Left lobe of liver (tissue), 2 donors: Measurements from ENCODE around the gene STN1. TPM values are rescaled to one million over a fixed set of nuclear protein-coding genes. Genes with fewer than 3 reads are reported as not detected.
A peak's percentile ranks its signal among the peaks of the same experiment; 100 is the strongest.

ENCODE experiments used
- ATAC-seq: fragments of 200-7000 bp; cut with Tn5 transposase; one replicate; pipeline ENCODE4 v1.9.1; 2020; ENCODE audit warnings: mild to moderate bottlenecking, moderate library complexity
- DNase-seq: peaks from one replicate; pipeline ENCODE4 v3.0.0-alpha.2; 2020; ENCODE audit warnings: low spot score
- total RNA-seq: library from RNA; stranded (reverse); gene quantifications from one replicate; pipeline ENCODE4 v1.2.1, GENCODE V29; 2021
- donor health status: DM: no; HTN: no; CAD: no; lungs with moderate emphysema.
- donor health status: DM: no; HTN: yes; CAD: no.

STN1 gene, protein sequence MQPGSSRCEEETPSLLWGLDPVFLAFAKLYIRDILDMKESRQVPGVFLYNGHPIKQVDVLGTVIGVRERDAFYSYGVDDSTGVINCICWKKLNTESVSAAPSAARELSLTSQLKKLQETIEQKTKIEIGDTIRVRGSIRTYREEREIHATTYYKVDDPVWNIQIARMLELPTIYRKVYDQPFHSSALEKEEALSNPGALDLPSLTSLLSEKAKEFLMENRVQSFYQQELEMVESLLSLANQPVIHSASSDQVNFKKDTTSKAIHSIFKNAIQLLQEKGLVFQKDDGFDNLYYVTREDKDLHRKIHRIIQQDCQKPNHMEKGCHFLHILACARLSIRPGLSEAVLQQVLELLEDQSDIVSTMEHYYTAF
- 5.8 TPM for total RNA-seq

DNA sequence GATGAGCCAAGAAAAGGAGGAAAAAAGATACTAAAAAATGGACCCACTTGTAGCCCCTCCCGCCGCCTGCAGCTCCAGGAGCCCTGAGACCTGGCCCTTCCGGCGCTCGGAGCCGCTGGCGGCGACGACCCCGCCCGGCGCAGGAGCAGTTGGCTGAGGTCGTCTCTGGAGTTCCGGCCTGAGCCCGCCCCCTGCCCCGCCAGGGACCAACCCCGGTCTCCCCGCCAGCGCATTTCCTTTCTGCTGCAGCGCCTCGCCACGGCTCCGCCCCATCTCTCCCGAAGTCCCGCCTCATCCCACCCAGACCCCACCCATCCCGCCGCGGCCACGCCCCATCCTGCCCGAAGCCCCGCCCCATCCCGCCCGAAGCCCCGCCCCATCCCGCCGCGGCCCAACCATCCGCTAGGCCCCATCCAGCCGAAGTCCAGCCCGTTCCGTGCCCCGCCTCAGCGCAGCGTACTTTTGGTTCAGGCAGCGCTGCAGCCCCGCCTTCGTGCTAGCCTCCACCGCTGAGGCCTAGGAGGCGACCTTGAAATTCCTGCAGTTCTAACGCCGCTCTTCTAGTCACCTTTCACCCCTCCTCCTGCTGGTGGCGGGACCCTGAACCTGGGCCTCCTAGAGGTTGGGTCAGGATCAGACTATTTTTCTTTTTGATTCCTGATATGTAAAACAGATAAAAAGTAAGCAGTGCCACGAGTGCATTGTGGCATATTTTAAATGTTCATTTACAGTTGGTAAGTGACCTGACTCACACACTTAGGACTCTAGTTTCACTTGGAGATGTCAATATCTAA is at the start of gene STN1:
STN1 (minus strand) TSS at position 132 of the 794 bp plus-strand sequence. CDS start 590 bp downstream, outside the sequence.
- peak; percentile 95 for ATAC-seq
- DNase-seq: peak; percentile 98

DNA sequence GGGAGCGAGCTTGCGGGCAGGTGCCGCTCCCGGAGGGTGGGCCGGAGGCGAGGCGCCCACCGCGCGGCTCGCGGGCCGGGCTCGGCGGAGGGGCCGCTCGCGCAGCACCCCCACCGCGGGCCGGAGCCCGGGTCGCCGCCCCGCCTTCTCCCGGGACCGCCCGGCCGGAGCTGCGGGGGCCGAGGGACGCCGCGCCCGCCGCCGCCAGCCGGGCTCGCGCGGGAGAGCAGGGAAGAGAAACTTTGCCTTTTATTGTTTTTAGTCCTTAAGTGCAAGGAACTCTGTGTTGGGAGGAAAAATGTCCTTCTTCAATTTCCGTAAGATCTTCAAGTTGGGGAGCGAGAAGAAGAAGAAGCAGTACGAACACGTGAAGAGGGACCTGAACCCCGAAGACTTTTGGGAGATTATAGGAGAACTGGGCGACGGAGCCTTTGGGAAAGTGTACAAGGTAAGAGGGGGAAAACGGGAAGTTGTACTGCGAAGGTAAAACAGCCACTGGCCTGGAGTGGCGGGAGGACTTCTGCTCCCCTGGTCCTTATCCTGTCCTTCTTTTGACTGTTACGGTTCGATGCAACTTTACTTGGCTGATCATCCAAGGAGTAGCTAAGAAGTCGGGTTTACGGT is 49.6 kb upstream of the STN1 start:
- DNase-seq (no peak), ATAC-seq (peak; percentile 61)

DNA sequence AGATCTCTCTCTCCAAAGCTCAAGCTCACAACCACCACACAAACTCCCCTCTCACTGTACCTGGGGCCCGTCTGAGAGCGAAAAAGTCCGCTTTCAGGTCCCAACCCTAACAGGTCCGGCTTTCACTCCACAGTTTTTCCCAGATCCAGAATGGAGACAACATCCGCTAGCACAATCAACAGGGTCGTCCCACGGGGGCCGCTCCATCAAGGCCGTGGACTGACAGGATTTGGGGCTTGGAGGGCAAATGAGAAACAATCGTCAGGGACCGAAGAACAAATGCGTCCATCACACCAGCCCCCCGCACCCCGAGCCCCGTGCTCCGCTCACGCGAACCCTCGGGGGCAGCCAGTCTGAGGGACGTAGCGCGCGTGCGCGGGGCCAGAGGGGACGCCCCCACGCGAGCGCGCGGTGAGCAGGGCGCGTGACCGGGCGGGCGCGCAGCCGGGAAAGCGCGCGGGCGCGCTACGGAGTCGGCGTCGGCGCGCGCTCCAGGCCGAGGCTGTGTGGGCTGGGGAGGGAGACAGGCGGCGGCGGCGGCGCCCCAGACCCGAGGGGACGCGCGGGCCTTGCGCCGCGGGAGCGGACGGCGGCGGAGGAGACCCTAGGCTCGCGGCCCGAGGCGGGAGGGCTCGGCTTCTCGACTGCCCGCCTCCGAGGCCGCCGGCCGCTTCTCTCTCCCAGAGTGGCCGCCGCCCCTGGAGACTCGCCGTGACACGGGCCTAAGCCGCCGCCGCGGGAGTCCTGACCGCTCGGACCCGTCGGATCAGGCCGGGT is 48.9 kb upstream of the STN1 start, which contains the start of gene SLK:
SLK (plus strand) TSS at position 470 of the 777 bp plus-strand sequence. CDS start 606 bp downstream, outside the sequence.
- peak; percentile 98 for ATAC-seq
- DNase-seq: peak; percentile 86

DNA sequence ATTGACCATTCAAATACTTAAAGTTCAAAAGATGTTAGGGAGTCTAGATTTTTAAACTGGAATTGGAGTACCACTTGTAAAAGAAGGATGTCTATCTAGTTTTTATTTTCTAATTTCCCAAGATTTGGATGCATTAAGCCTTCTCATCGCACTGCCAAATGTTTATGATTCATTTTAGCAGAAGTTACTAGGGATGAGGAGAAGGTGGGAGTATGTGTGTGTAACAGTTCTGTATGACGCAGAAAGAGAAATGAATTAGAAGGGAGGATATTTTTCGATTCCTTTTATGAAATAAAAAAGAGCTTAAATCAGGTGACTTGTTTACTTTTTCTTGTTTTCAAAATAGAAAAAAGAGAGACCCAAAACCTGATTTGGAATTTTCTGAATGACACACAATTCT is 42.1 kb upstream of the STN1 start:
- no peak for ATAC-seq

DNA sequence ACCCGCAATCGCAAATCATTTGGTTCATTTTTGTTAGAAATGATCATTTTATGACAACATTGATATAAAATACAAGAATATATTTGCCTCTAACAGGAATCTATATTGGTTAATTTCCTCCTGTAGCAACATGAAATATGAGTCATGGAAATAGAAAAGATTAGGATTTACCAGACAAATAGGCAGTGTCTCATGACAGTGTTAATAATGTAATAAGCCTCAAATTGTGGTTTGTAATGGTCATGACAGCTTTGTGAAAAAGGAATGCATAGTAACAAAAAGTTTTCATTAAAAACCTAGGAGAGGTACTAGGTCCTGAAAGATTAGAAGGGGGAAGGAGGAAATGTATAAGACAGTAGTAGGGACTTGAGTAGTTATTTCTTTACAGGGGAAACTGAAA is 41.0 kb upstream of the STN1 start:
- no peak for ATAC-seq
- no peak for DNase-seq

More for the DNA sequence above, 42.1 kb upstream of the STN1 start:
- no peak for DNase-seq

DNA sequence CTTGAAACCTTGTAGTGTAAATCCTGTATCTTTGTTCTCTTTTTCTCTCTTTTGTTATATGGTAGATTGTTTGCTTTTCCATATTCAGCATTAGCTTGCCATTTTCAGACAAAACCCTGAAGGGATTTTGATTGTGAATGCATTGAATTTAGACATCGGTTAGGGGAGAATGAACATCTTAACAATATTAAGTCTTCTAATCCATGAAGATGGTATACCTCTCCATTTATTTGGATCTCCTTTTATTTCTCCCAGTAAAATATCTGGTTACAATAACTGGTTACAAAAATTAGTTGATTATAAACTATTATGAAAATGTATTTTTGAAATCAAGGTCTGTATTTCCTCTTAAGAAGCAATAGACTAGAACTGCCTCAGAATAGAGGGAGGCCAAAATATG is 36.6 kb upstream of the STN1 start:
- no peak for DNase-seq
- no peak for ATAC-seq

DNA sequence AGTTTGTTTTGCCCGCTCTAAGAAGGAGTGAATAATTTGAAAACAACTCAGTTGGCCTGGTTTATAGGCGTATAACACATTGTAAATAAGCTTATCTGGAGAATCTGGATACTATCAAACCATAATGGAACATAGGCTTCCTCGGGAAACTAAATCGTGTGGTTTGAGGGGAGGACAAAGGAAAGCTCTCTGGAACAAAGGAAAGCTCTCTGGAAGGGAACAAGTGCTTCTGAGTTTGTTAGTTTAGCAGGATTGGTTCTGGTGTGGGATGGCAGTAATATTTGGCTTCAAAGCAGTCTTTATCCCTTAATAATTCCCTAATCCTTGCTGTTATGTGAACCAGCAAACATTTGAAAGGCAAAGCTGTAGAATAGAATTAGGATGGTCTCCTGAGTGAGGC is 34.0 kb upstream of the STN1 start:
- no peak for ATAC-seq
- DNase-seq: no peak

DNA sequence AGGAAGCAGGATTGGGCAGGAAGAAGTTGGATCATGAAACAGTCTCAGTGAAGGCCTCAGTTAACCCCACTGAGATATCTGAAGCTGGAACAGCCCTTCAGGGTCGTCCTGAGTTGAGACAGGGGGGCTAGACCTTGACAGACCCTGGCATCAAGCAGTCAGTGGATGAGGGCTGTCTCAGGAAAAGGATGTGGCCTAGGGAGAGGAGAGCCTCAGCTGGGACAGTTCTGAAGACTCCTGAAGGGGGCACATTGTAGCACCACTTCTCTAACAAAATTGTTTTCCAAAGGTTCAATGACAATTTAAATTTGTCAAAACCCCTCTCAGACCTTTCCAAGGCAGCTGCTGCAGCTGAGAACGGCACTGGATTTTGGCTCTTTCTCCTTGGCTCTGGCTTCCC is 33.2 kb upstream of the STN1 start:
- DNase-seq (no peak), ATAC-seq (no peak)

DNA sequence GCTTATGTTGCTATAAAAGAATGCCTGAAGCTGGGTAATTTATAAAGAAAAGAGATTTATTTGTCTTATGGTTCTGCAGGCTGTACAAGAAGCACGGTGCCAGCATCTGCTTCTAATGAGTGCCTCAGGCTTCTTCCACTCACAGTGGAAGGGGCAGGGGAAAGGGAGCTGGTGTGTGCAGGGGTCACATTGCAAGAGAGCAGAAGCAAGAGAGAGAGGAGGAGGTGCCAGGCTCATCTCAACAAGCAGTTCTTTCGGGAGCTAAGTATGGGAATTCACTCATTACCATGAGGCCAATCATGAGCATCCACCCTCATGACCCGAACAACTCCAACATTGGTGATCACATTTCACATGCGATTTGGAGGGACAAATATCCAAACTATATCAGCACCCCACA is 31.7 kb upstream of the STN1 start:
- no peak for DNase-seq
- no peak for ATAC-seq

DNA sequence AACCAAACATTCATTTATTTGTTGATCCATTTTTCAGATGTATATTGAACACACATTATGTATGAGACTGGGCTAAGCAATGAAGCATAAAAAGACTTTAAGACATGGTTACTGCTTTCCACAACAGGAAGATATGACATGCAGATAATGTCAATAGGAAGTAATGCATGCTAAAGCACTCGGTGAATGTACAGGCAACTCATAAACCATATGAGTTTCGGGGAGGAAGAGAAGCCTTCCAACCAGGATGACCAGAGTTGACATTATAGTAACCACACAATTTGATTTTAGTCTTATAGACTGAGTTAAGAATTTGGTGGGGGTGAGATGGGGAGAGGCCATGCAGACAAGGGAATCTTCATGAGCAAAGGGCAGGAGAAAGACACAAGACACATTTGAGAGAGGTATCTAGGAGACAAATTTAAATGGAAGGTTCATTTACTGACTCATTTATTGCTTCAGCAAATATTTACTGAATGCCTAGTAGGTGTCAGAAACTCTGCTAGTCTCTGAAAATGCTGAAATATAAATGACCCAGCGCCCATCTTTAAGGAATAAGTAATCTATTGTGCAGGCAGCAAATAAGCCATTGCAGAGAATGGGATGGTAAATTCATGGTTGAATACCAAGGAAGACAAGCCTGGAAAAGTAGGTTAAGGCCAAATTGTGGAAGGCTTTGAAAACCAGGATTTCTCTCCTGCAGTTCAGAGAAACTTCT is 30.0 kb upstream of the STN1 start:
- ATAC-seq: no peak
- no peak for DNase-seq

DNA sequence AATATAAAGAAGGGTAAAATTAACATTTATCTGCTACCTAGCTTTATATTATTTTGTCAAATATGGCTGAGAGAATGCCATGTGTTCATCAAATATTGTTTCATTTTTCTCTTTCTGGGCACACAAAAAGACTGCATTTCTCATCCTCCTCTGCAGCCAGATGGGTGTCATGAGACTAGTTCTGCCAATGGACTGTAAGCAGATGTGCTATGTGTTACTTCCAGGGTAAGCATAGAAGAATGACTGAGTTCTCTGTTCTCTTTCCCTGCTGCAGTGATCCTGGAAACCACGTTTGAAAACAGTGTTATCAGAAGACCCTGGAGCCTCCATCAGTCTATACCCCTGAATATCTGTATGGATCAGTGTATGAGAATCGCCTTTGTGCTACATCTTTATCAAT is 24.9 kb upstream of the STN1 start:
- ATAC-seq (no peak), DNase-seq (no peak)

DNA sequence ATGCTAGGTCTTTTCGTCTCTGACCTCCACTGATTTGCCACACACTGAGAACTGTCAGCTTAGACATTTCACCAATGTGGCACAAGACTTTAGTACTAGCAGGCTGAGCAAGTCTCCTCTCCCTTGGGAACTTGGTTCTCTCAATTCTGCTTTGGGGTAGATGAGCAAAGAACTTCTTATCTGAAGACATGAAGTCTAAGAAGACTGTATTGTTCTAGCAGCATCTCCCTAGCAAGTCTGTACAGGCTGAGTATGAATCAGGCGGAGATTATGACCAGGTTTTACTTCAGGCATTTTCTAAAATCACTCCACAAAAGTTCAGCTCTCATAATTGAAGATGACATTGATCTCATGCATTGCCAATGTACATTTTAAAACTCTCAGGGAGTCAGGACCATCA is 23.8 kb upstream of the STN1 start:
- ATAC-seq: no peak
- no peak for DNase-seq

DNA sequence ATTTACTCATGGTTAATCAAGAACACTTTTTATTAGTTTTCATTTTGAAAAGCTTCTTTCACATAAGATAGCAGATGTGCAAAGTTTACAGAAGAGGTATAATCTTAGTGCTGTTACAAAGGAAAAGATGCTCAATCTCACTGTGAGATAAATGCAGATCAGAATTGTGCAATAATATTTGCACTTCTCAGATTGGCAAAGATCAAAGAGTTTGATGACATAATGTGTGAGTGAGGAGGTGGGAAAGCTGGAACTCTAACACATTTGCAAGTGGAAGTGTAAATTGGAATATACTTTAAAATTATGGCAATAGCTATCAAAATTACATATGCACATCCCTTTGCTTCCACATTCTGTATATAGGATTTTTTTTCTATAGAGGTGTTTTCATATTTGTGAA is 21.5 kb upstream of the STN1 start:
- ATAC-seq: no peak
- DNase-seq: no peak

DNA sequence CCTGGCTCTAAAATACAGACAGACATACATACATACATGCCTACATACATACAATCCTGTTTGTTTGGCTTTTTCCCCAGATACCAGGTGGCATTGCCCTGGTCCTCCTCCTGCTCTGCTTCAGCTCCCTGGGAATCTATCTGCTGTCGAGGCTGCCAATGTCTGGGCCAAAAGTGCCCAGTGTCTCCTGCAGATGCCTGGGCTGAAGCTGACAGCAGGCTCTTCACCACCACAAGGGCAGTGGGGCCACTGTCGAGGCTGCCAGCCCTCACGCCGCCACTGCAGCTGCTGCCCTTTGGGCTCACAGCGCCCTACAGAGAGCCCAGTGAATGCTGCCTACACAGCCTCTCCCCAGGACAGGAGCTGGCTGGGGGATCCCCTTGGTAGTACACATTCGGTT is 18.0 kb upstream of the STN1 start:
- ATAC-seq (no peak), DNase-seq (no peak)

DNA sequence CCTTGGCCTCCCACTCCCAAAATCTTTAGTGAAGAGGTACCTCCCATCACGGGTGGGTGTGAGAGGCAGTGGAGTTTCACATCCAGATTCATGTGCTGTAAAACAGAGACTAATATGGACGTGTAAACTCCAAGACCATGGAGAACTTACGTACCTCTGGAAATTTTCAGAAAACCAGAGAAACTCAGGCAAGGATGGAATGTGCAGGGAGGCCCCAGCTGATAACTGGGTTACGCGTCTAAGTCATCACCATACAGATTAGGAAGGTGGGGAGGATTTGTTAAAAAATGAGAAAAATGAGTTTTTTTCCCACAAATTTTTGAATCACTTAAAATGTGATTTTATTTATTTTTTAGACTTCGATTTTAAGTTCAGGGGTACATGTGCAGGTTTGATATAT is 16.3 kb upstream of the STN1 start:
- DNase-seq (no peak), ATAC-seq (no peak)

DNA sequence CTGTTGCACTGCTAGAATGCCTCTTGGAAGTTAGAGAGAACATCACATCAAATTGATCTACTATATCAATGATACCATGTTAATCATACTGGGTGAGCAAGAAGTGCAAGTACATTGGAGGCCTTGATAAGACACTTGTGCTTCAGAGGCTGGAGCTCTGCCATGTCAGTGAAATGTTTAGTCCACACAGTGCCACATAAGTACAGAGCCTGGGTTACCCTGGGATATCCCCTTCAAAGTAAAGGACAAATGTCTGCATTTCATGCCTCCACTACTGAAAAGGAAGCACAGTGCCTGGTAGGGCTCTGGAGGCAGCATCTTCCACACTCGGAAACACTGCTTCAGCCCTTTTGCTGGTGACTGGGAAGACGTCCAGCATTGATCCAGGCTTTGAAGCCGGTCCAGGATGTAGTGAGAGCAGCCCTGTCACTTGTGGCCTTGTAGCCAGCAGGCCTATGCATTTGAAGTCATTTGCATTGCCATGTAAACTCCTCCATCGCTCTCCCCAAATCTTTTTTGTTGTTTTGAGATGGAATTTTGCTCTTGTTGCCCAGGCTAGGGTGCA is 15.7 kb upstream of the STN1 start:
- ATAC-seq (peak; percentile 95), DNase-seq (peak; percentile 66)

DNA sequence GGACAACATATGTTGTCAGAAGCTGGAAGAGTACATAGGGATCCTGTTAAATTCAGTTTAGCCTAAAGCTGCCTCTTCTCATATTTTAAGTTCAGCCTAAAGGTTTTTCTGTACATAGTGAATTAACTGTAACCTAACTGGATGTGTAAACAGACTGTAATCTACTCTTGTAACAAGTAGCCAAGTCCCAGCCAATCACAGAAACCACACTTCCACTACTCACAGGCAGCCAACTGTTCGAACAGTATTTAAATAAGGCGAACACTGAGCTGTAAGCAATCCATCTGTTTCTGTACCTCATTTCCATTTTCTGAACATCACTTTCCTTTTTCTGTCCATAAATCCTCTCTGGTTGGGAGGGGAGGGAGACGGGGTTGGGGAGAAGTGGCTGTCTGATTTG is 15.0 kb upstream of the STN1 start:
- DNase-seq: no peak
- no peak for ATAC-seq

DNA sequence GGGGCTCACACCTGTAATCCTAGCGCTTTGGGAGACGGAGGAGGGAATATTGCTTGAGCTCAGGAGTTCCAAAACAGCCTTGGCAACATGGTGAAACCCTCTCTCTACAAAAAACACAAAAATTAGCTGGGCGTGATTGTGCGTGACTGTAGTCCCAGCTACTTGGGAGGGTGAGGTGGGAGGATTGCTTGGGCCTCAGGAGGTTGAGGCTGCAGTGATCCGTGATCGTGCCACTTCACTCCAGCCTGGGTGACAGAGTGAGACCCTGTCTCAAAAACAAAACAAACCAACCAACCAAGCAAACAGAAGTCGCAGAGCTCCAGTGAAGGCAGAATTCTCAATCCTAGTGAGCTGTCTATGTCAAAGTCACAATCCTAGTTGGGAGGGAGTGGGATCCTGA is 14.3 kb upstream of the STN1 start:
- DNase-seq (no peak), ATAC-seq (no peak)

DNA sequence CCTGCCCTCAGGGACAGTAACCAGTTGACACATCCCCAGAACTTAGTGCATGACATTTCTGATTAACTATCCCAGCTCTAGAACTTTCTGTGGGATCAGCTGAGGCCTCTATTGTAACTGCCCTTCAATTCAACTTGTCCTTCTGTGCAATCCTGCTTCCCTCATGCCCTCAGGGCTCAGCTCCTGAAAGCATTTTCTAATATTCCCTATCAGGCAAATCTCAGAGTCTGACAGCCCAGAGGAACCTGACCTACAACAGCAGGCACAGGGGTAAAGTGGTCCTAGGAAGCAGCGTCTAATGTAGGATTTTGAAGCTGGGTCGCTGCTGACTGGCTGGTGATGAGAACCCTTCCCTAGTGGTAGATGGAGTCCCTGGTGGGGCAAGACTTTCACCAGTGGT is 13.6 kb upstream of the STN1 start:
- ATAC-seq: no peak
- DNase-seq: no peak

DNA sequence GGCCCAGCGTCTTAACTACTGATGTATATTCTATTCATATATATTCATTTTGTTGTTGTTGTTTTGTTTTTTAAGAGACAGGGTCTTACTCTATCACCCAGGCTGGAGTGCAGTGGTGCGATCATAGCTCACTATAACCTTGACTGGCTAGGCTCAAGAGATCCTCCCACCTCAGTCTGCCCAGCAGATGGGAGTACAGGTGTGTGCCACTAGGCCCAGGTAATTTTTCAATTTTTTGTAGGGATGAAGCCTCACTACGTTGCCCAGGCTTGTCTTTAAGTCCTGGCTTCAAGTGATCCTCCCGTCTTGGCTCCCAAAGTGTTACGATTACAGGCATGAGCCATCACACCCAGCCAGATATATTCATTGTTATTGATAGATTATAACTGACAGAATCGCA is 12.9 kb upstream of the STN1 start:
- DNase-seq: no peak
- ATAC-seq: no peak
